HG02870 (cell line): Measurements from ENCODE around the gene KIAA0232.

Experiments
- ATAC-seq: cut with Tn5 transposase; IDR thresholded peaks from one replicate; pipeline ENCODE4 v1.9.1; 2021; ENCODE audit warnings: mild to moderate bottlenecking, moderate library complexity; ENCODE audit not compliant: unreplicated experiment

Gene KIAA0232

GRCh38 chr4:6782147-6782845, at the start of gene KIAA0232:
KIAA0232 (plus strand) TSS chr4:6782727; CDS start chr4:6824454, 41,727 bp downstream.
- peak; percentile 54 for ATAC-seq

- ATAC-seq: no peak
These were observed 49.0 kb upstream of the KIAA0232 start for GRCh38 chr4:6733358-6734164.

GRCh38 chr4:6734165-6734786, 48.3 kb upstream of the KIAA0232 start:
- ATAC-seq: no peak

GRCh38 chr4:6739920-6740319, 42.6 kb upstream of the KIAA0232 start:
- ATAC-seq: no peak

GRCh38 chr4:6740347-6740746, 42.2 kb upstream of the KIAA0232 start:
- ATAC-seq: no peak

- ATAC-seq: no peak
These were observed 40.0 kb upstream of the KIAA0232 start for GRCh38 chr4:6742507-6742906.

GRCh38 chr4:6742989-6743388, 39.5 kb upstream of the KIAA0232 start:
- no peak for ATAC-seq

GRCh38 chr4:6746721-6747293, 35.7 kb upstream of the KIAA0232 start:
- ATAC-seq: no peak

- no peak for ATAC-seq
These were observed 35.1 kb upstream of the KIAA0232 start for GRCh38 chr4:6747294-6748051.

- ATAC-seq: no peak
These were observed 34.2 kb upstream of the KIAA0232 start for GRCh38 chr4:6748286-6748685.

GRCh38 chr4:6749340-6750171, 33.0 kb upstream of the KIAA0232 start:
- no peak for ATAC-seq

- no peak for ATAC-seq
These were observed 32.0 kb upstream of the KIAA0232 start for GRCh38 chr4:6750286-6751221.

GRCh38 chr4:6751611-6752485, 30.7 kb upstream of the KIAA0232 start:
- ATAC-seq: no peak

- ATAC-seq: no peak
These were observed 30.1 kb upstream of the KIAA0232 start for GRCh38 chr4:6752486-6752829.

- no peak for ATAC-seq
These were observed 29.4 kb upstream of the KIAA0232 start for GRCh38 chr4:6753103-6753560.

GRCh38 chr4:6753891-6754290, 28.6 kb upstream of the KIAA0232 start:
- ATAC-seq: no peak

- ATAC-seq: no peak
These were observed 27.9 kb upstream of the KIAA0232 start for GRCh38 chr4:6754481-6755087.
